Effector memory CD4-positive, alpha-beta T cell (primary cell): ENCODE data around the gene ARHGAP33.
"Not testable (repeated sequence)": the region's sequence is repeated elsewhere in the genome, so short reads cannot be mapped to it uniquely, and the experiment has no call there.

Experiments used
- DNase-seq, 3 donors: peaks; one replicate each; pipeline ENCODE4 v3.0.0-alpha.2; 2020
- H3K27ac ChIP-seq: 2 replicates; pipeline ENCODE4 v1.7.0; 2013; ENCODE audit warnings: mild to moderate bottlenecking, low read length, moderate library complexity; ENCODE audit not compliant: insufficient read depth, poor library complexity, severe bottlenecking
- H3K27me3 ChIP-seq: replicated peaks from 2 replicates; pipeline ENCODE4 v1.7.0; 2013; ENCODE audit warnings: mild to moderate bottlenecking, low read length; ENCODE audit not compliant: insufficient read depth, control insufficient read depth, poor library complexity, severe bottlenecking
- H3K36me3 ChIP-seq: 2 replicates; pipeline ENCODE4 v1.7.0; 2013; ENCODE audit warnings: mild to moderate bottlenecking, low read length, moderate library complexity; ENCODE audit not compliant: control insufficient read depth, insufficient read depth
- H3K4me1 ChIP-seq: 2 replicates; pipeline ENCODE4 v1.7.0; 2013; ENCODE audit warnings: low read length, mild to moderate bottlenecking; ENCODE audit not compliant: control insufficient read depth, insufficient read depth, poor library complexity, severe bottlenecking
- H3K4me3 ChIP-seq: 2 replicates; pipeline ENCODE4 v1.7.0; 2013; ENCODE audit warnings: low read length, low read depth, mild to moderate bottlenecking; ENCODE audit not compliant: insufficient read depth, poor library complexity, severe bottlenecking
- H3K9me3 ChIP-seq: 2 replicates; pipeline ENCODE4 v1.7.0; 2013; ENCODE audit warnings: mild to moderate bottlenecking, low read length, moderate library complexity; ENCODE audit not compliant: control insufficient read depth

ARHGAP33 gene

GRCh38 chr19:35816262-35816661, 40.9 kb downstream of the ARHGAP33 start:
- no peaks in the 10 kb centered on the region for H3K4me1 ChIP-seq

GRCh38 chr19:35816846-35817245, 41.5 kb downstream of the ARHGAP33 start:
- H3K27ac ChIP-seq, result no peak overlapping the region
- H3K4me1 ChIP-seq, result no peaks in the 10 kb centered on the region
- H3K9me3 ChIP-seq, result no peaks in the 10 kb centered on the region
- no peak for DNase-seq
- no peak overlapping the region for H3K4me3 ChIP-seq
- no peaks in the 10 kb centered on the region for H3K36me3 ChIP-seq
- no peaks in the 10 kb centered on the region for H3K27me3 ChIP-seq

More at GRCh38 chr19:35816262-35816661, 40.9 kb downstream of the ARHGAP33 start:
- no peaks in the 10 kb centered on the region for H3K9me3 ChIP-seq
- no peak overlapping the region for H3K27ac ChIP-seq
- no peak overlapping the region for H3K4me3 ChIP-seq
- no peaks in the 10 kb centered on the region for H3K36me3 ChIP-seq
- no peak for DNase-seq
- H3K27me3 ChIP-seq, result no peaks in the 10 kb centered on the region

- DNase-seq, result no peak
- no peak overlapping the region for H3K4me3 ChIP-seq
- no peaks in the 10 kb centered on the region for H3K36me3 ChIP-seq
- no peak overlapping the region for H3K27ac ChIP-seq
- H3K27me3 ChIP-seq, result no peaks in the 10 kb centered on the region
- no peaks in the 10 kb centered on the region for H3K9me3 ChIP-seq
- H3K4me1 ChIP-seq, result no peaks in the 10 kb centered on the region
Observed at GRCh38 chr19:35818445-35818844, 43.1 kb downstream of the ARHGAP33 start.

GRCh38 chr19:35822579-35822978, 47.2 kb downstream of the ARHGAP33 start:
- H3K9me3 ChIP-seq, result no peaks in the 10 kb centered on the region
- no peaks in the 10 kb centered on the region for H3K4me1 ChIP-seq
- no peak for DNase-seq
- H3K36me3 ChIP-seq, result no peaks in the 10 kb centered on the region
- no peak overlapping the region for H3K4me3 ChIP-seq
- H3K27ac ChIP-seq, result no peak overlapping the region
- H3K27me3 ChIP-seq, result no peaks in the 10 kb centered on the region

GRCh38 chr19:35824150-35824549, 48.8 kb downstream of the ARHGAP33 start:
- H3K27ac ChIP-seq, result no peak overlapping the region

GRCh38 chr19:35828692-35829301, 53.4 kb downstream of the ARHGAP33 start:
- Histone ChIP-seq H3K9me3 (no peaks in the 10 kb centered on the region), H3K4me1 (no peaks in the 10 kb centered on the region), H3K27ac (no peak overlapping the region), H3K4me3 (no peak overlapping the region), H3K27me3 (peaks cover 3% of the 10 kb centered on the region), H3K36me3 (no peaks in the 10 kb centered on the region)
- peak in 1 of 3 donors; percentile 16 for DNase-seq

More at GRCh38 chr19:35824150-35824549, 48.8 kb downstream of the ARHGAP33 start:
- Histone ChIP-seq H3K36me3 (no peaks in the 10 kb centered on the region), H3K27me3 (no peaks in the 10 kb centered on the region), H3K9me3 (no peaks in the 10 kb centered on the region), H3K4me3 (no peak overlapping the region), H3K4me1 (no peaks in the 10 kb centered on the region)
- DNase-seq, result no peak

- H3K27me3 ChIP-seq, result peaks cover 3% of the 10 kb centered on the region
- no peak overlapping the region for H3K4me3 ChIP-seq
- H3K27ac ChIP-seq, result no peak overlapping the region
- DNase-seq, result no peak
- H3K36me3 ChIP-seq, result no peaks in the 10 kb centered on the region
- no peaks in the 10 kb centered on the region for H3K4me1 ChIP-seq
- H3K9me3 ChIP-seq, result no peaks in the 10 kb centered on the region
Observed at GRCh38 chr19:35830986-35831385, 55.6 kb downstream of the ARHGAP33 start.

- peaks cover 3% of the 10 kb centered on the region for H3K27me3 ChIP-seq
- no peak overlapping the region for H3K4me3 ChIP-seq
- H3K27ac ChIP-seq, result no peak overlapping the region
Observed at GRCh38 chr19:35832054-35832453, 56.7 kb downstream of the ARHGAP33 start.

GRCh38 chr19:35833972-35834371, 58.6 kb downstream of the ARHGAP33 start:
- Histone ChIP-seq H3K36me3 (no peaks in the 10 kb centered on the region), H3K9me3 (no peaks in the 10 kb centered on the region), H3K4me1 (no peaks in the 10 kb centered on the region), H3K27ac (no peak overlapping the region), H3K4me3 (no peak overlapping the region), H3K27me3 (peaks cover 3% of the 10 kb centered on the region)
- DNase-seq, result no peak

More at GRCh38 chr19:35832054-35832453, 56.7 kb downstream of the ARHGAP33 start:
- no peaks in the 10 kb centered on the region for H3K4me1 ChIP-seq
- no peak for DNase-seq
- no peaks in the 10 kb centered on the region for H3K9me3 ChIP-seq
- no peaks in the 10 kb centered on the region for H3K36me3 ChIP-seq

GRCh38 chr19:35836096-35836495, 60.7 kb downstream of the ARHGAP33 start:
- H3K27me3 ChIP-seq, H3K9me3 ChIP-seq, H3K27ac ChIP-seq, H3K36me3 ChIP-seq, DNase-seq, H3K4me3 ChIP-seq, H3K4me1 ChIP-seq: not testable (repeated sequence)
